SJCRH30 (cell line): ENCODE measurements around the gene CAMTA1. TPM values are rescaled to one million over a fixed set of nuclear protein-coding genes. Genes with fewer than 3 reads are reported as not detected.

Source experiments
- DNase-seq, 2 experiments: peaks; one replicate each; pipeline ENCODE4 v3.0.0-alpha.2; 2015 to 2020
- H3K27ac ChIP-seq: fragments of 250-450 bp; sonication (Bioruptor Pico); 2 replicates; pipeline ENCODE4 v1.5.1; 2020; ENCODE audit warnings: mild to moderate bottlenecking, moderate library complexity
- H3K27me3 ChIP-seq: fragments of 250-450 bp; sonication (Bioruptor Pico); 2 replicates; pipeline ENCODE4 v1.5.1; 2020; ENCODE audit warnings: mild to moderate bottlenecking, moderate library complexity
- H3K36me3 ChIP-seq: fragments of 250-450 bp; sonication (Bioruptor Pico); 2 replicates; pipeline ENCODE4 v1.5.1; 2020; ENCODE audit warnings: mild to moderate bottlenecking, moderate library complexity
- H3K4me1 ChIP-seq: fragments of 250-450 bp; sonication (Bioruptor Pico); 2 replicates; pipeline ENCODE4 v1.5.1; 2020; ENCODE audit warnings: mild to moderate bottlenecking, moderate library complexity
- H3K4me3 ChIP-seq: fragments of 250-450 bp; sonication (Bioruptor Pico); 2 replicates; pipeline ENCODE4 v1.5.1; 2020; ENCODE audit warnings: mild to moderate bottlenecking, moderate library complexity
- H3K9me3 ChIP-seq: fragments of 250-450 bp; sonication (Bioruptor Pico); replicated peaks from 2 replicates; pipeline ENCODE4 v1.5.1; 2020; ENCODE audit warnings: mild to moderate bottlenecking, moderate library complexity
- total RNA-seq: library from RNA; depleted of rRNA; stranded (reverse); fragments of >200 nt; shearing (Covaris generic); gene quantifications from 2 replicates; pipeline ENCODE4 v1.2.3, GENCODE V29; 2014

Gene CAMTA1
- total RNA-seq, 1 experiment from 2014 or later: 153 TPM

DNA sequence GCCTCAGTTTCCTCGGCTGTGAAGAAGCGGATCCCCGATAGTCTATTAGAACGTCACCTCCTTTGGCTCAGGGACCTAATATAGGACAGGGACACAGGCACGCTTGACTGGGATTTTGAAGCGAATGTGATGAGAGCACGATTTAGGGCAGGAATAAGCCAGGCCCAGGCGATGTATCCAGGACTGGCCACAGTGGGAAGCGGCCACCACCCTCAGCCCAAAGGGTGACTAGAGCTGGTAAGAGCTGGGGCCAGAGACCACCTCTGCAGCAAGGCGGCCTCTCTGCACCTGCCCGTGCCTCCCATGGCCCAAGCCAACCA lies 885.9 kb downstream of the CAMTA1 start:
- DNase-seq: no peak
- Histone ChIP-seq H3K27me3 (peaks cover 38% of the 10 kb centered on the region), H3K27ac (no peak overlapping the region), H3K36me3 (no peaks in the 10 kb centered on the region), H3K9me3 (no peaks in the 10 kb centered on the region), H3K4me1 (peaks cover 19% of the 10 kb centered on the region), H3K4me3 (no peak overlapping the region)

GRCh38 chr1:7671676-7672075 lies 886.4 kb downstream of the CAMTA1 start:
- Histone ChIP-seq H3K27me3 (peaks cover 40% of the 10 kb centered on the region), H3K36me3 (no peaks in the 10 kb centered on the region), H3K4me1 (peaks cover 19% of the 10 kb centered on the region), H3K4me3 (no peak overlapping the region), H3K27ac (no peak overlapping the region), H3K9me3 (no peaks in the 10 kb centered on the region)
- no peak for DNase-seq

DNA sequence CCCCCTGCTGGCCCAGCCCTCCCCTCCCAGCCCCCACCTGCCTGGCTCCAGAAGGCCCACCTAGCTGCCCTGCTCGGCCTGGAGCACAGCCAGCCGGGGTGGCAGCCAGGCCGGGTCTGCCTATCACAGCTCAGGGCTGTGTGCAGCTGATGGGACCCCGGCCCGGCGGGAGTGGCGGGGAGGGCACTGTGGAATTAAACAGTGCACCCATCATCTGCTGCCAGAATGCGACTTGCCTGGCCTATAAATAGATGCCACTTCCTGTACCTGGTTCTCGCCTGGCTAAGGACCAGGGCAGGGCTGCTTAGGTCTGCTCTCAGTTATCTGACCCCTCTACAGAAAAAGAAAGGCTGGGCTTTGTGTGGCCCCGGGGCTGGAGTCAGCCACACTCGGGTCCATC lies 887.6 kb downstream of the CAMTA1 start:
- DNase-seq: no peak
- H3K27ac ChIP-seq: no peak overlapping the region
- H3K9me3 ChIP-seq: no peaks in the 10 kb centered on the region
- H3K4me1 ChIP-seq: peaks cover 16% of the 10 kb centered on the region
- no peaks in the 10 kb centered on the region for H3K36me3 ChIP-seq
- no peak overlapping the region for H3K4me3 ChIP-seq
- peaks cover 45% of the 10 kb centered on the region for H3K27me3 ChIP-seq

GRCh38 chr1:7674972-7675371 lies 889.7 kb downstream of the CAMTA1 start:
- H3K27me3 ChIP-seq: peaks cover 62% of the 10 kb centered on the region

DNA sequence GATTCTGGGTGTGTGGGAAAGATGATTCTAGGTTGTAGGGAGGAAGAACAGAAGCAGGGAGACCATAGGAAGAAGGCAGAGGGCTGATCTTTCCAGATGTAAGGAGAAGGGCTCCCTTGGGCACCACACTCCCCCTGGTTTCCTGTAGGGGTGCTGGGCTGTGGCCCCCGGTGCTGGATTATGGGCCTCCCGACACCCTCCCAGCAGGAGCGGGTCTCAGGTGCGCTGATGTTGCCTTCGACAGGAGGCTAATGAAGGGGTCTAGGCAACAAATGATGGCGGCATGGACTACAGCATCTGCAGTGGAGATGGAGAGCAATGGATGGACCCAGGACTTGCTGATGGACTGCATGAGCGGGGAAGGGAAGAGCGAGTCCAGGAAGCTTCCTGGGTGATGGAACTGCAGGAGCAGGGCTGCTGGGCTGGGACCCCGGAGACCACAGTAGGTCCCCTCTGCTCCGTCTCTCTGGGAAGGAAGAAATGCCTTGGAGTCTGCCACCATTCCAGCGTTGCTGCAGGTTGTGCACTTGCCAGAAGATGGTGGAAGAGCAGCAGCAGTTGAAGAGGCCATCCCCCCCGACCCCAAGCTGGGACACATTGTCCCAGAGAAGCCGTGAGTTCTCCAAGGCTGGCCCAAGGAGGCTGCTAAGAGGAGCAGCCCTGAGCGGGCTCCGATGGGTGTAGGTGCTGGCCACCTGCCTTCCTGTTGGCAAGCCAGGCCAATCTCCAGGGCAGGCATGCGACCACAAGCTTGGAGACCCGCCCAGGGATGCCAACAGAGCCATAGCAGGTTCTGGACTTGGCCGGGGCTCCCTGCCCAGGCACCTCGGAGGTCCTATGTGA lies 890.4 kb downstream of the CAMTA1 start:
- Histone ChIP-seq H3K9me3 (no peaks in the 10 kb centered on the region), H3K27ac (no peak overlapping the region), H3K27me3 (peaks cover 62% of the 10 kb centered on the region), H3K4me1 (peaks cover 4% of the 10 kb centered on the region; the same call in 1 of the 2 replicates), H3K4me3 (no peak overlapping the region), H3K36me3 (no peaks in the 10 kb centered on the region)
- DNase-seq: no peak

More at GRCh38 chr1:7674972-7675371, 889.7 kb downstream of the CAMTA1 start:
- Histone ChIP-seq H3K4me1 (peaks cover 4% of the 10 kb centered on the region; the same call in 1 of the 2 replicates), H3K9me3 (no peaks in the 10 kb centered on the region), H3K27ac (no peak overlapping the region), H3K36me3 (no peaks in the 10 kb centered on the region), H3K4me3 (no peak overlapping the region)
- DNase-seq: no peak

DNA sequence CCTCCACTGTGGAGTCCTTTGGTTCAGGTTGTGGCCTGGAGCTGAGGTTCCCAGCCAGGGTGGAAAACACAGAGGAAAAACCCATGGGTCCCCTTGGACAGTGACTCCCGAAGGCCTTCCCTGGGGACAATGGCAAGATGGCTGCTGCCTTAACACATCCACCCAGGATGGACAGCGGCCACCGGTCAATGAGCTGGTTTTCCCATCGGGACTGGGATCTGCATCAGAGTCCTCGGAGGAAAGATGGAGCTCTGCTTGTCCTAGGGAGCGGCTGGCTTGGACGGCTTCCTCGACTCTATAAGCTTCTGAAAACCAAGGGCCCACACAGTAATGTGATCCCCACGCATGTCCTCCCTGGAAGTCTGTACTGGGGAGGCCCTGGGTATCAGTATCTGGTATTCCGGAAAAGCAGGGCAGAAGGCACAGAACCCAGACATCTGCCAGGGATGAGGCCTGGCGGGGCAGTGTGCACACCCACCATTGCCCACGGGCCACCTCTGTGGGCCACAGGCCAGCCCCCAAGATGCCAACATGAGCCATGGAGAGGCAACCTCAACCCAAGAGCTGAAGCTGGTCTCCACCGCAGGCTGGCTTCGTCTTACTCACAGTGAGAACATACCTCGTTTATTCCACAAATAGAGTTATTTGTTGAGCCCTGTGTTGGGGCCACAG lies 891.2 kb downstream of the CAMTA1 start:
- Histone ChIP-seq H3K4me3 (no peak overlapping the region), H3K4me1 (peaks cover 4% of the 10 kb centered on the region; the same call in 1 of the 2 replicates), H3K36me3 (no peaks in the 10 kb centered on the region), H3K9me3 (no peaks in the 10 kb centered on the region), H3K27ac (no peak overlapping the region), H3K27me3 (peaks cover 55% of the 10 kb centered on the region)
- DNase-seq: no peak

- Histone ChIP-seq H3K27ac (no peak overlapping the region), H3K36me3 (no peaks in the 10 kb centered on the region), H3K27me3 (peaks cover 49% of the 10 kb centered on the region), H3K4me1 (peaks cover 4% of the 10 kb centered on the region; the same call in 1 of the 2 replicates), H3K4me3 (no peak overlapping the region), H3K9me3 (no peaks in the 10 kb centered on the region)
- DNase-seq: no peak
Measured at GRCh38 chr1:7677111-7677510, 891.9 kb downstream of the CAMTA1 start.

- no peaks in the 10 kb centered on the region for H3K9me3 ChIP-seq
- H3K4me1 ChIP-seq: peaks cover 4% of the 10 kb centered on the region; the same call in 1 of the 2 replicates
- H3K27me3 ChIP-seq: peaks cover 49% of the 10 kb centered on the region
- H3K4me3 ChIP-seq: no peak overlapping the region
- H3K36me3 ChIP-seq: no peaks in the 10 kb centered on the region
- no peak overlapping the region for H3K27ac ChIP-seq
- no peak for DNase-seq
Measured at GRCh38 chr1:7677815-7678214, 892.6 kb downstream of the CAMTA1 start.

GRCh38 chr1:7678491-7679158 lies 893.4 kb downstream of the CAMTA1 start:
- Histone ChIP-seq H3K27ac (no peak overlapping the region), H3K36me3 (no peaks in the 10 kb centered on the region), H3K27me3 (peaks cover 47% of the 10 kb centered on the region), H3K4me1 (peaks cover 4% of the 10 kb centered on the region; the same call in 1 of the 2 replicates), H3K4me3 (no peak overlapping the region), H3K9me3 (no peaks in the 10 kb centered on the region)
- DNase-seq: no peak

DNA sequence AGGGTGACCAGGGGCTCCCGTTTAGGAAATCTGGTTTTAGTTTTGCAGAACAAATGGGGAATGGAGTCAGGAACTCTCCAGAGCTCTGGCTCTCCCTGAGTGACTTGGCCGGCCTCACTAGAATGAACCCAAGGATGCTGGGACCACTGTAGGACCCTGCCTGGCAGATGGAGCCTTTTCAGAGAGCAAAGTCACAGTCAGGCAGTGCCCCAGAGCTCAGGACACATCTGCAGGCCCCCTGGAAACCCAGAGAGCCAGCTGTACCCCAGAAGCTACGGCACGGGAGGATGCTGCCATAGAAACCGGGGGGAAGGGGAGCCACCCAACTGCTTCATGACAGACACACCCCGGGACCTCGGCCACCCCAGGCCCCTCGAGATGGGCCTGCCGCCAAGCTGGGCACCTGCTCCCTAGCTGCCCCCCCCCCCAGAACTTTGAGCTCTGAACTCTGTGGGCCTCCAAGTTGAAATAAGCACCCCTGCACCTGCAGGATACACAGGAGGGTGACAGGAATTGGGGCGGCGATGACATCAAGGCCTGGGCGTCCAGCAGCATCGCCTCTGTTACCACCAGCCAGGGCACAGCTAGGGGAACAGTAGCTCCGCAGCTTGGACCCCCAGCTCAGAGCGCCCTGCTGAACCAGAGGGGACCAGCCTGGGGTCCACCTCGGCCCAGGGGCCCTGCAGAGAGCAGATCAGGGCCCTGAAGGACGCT lies 894.1 kb downstream of the CAMTA1 start:
- peaks cover 4% of the 10 kb centered on the region; the same call in 1 of the 2 replicates for H3K4me1 ChIP-seq
- H3K27ac ChIP-seq: no peak overlapping the region
- H3K9me3 ChIP-seq: no peaks in the 10 kb centered on the region
- H3K27me3 ChIP-seq: peaks cover 40% of the 10 kb centered on the region
- DNase-seq: no peak
- H3K36me3 ChIP-seq: no peaks in the 10 kb centered on the region
- peak overlapping the region; percentile 70 for H3K4me3 ChIP-seq

GRCh38 chr1:7679873-7680206 lies 894.6 kb downstream of the CAMTA1 start:
- no peak for DNase-seq
- H3K27me3 ChIP-seq: peaks cover 35% of the 10 kb centered on the region
- no peaks in the 10 kb centered on the region for H3K9me3 ChIP-seq
- H3K36me3 ChIP-seq: no peaks in the 10 kb centered on the region
- H3K4me3 ChIP-seq: peak overlapping the region; percentile 70
- peaks cover 4% of the 10 kb centered on the region; the same call in 1 of the 2 replicates for H3K4me1 ChIP-seq
- peak overlapping the region; percentile 50 for H3K27ac ChIP-seq

DNA sequence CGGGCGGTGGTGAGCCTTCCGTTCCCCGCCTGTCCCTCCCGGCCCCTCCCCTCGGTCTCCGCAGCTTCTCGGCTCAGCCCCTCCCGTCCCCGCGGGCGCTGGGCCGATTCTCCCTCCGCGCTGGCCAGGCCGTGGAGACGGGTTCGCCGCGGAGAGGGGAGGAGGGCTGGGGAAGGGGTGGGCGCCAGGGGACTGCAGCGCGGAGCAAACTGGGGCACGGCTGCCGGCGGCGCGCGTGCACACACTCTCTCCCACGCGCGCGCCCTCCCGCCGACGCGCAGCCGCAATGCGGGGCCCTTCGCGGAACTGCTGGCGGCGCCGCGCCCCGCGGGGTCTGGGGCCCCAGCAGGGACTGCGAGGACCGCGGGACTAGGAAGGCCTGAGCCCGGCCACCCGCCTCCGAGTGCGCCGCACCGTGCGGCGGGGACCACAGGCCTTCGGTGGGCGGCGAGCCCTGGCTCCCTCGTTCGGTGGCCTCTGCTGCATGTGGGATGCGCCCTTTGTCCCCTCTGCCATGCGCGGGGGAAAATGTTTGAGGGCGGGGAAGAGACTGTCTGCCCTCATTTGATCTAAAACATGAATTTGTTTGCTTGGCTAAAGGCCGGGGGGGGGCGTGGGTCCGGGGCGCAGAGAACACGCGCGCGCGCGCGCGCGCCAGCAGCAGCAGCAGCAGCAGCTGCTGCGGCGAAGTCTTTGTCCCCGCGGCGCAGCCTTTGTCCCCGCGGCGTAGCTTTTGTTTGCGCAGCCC lies 895.1 kb downstream of the CAMTA1 start:
- Histone ChIP-seq H3K4me1 (peaks cover 4% of the 10 kb centered on the region; the same call in 1 of the 2 replicates), H3K27ac (peak overlapping the region; percentile 50), H3K27me3 (peaks cover 31% of the 10 kb centered on the region), H3K36me3 (no peaks in the 10 kb centered on the region), H3K9me3 (no peaks in the 10 kb centered on the region), H3K4me3 (peak overlapping the region; percentile 70)
- DNase-seq: peak; percentile 68 to 71

DNA sequence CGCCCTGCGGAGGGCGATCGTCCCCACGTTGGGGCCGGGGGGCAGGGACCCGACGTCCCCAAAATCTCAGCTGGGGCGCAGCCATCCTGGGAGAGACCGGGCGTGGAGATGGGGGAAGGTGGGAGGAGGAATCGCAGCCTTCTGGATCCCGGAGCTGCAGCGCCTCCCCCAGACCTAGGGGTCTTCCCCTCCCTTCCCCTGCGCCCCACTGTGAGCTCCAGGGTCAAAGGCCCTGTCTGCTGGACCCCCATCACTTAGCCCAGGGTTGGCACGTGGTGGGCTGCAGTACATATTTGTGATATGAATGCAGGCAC lies 895.7 kb downstream of the CAMTA1 start:
- DNase-seq: peak in 1 of 2 experiments; percentile 53
- no peaks in the 10 kb centered on the region for H3K36me3 ChIP-seq
- H3K9me3 ChIP-seq: no peaks in the 10 kb centered on the region
- H3K4me3 ChIP-seq: peak overlapping the region; percentile 70
- H3K27ac ChIP-seq: peak overlapping the region; percentile 50
- peaks cover 4% of the 10 kb centered on the region; the same call in 1 of the 2 replicates for H3K4me1 ChIP-seq
- H3K27me3 ChIP-seq: peaks cover 25% of the 10 kb centered on the region

- no peak overlapping the region for H3K27ac ChIP-seq
- no peak overlapping the region for H3K4me3 ChIP-seq
- no peak for DNase-seq
- H3K27me3 ChIP-seq: peaks cover 22% of the 10 kb centered on the region
- no peaks in the 10 kb centered on the region for H3K36me3 ChIP-seq
- peaks cover 4% of the 10 kb centered on the region; the same call in 1 of the 2 replicates for H3K4me1 ChIP-seq
- no peaks in the 10 kb centered on the region for H3K9me3 ChIP-seq
Measured at GRCh38 chr1:7681401-7681800, 896.1 kb downstream of the CAMTA1 start.
